Mesendoderm (in vitro differentiated cells): ENCODE data around the gene NFIC.
"Not testable (repeated sequence)": the region's sequence is repeated elsewhere in the genome, so short reads cannot be mapped to it uniquely, and the experiment has no call there.

Experiments
- DNase-seq: peaks from one replicate; pipeline ENCODE4 v3.0.0; 2013
- H2AK5ac ChIP-seq: 2 replicates; pipeline ENCODE4 v1.6.1; 2013; ENCODE audit warnings: low read length, inconsistent platforms
- H2BK120ac ChIP-seq: 2 replicates; pipeline ENCODE4 v1.6.1; 2013; ENCODE audit warnings: low read depth, mild to moderate bottlenecking, low read length, moderate library complexity, mixed read lengths
- H2BK15ac ChIP-seq: replicated peaks from 2 replicates; pipeline ENCODE4 v1.6.1; 2013; ENCODE audit warnings: low read depth, mild to moderate bottlenecking, moderate library complexity
- H2BK5ac ChIP-seq: 2 replicates; pipeline ENCODE4 v1.6.1; 2013; ENCODE audit warnings: low read length, inconsistent platforms
- H3K18ac ChIP-seq: 2 replicates; pipeline ENCODE4 v1.6.1; 2013; ENCODE audit warnings: mild to moderate bottlenecking, low read length, mixed read lengths
- H3K23ac ChIP-seq: one replicate; pipeline ENCODE4 v1.6.1; 2013; ENCODE audit warnings: low read length
- H3K27ac ChIP-seq: 2 replicates; pipeline ENCODE4 v1.5.1; 2013; ENCODE audit warnings: low read depth, mild to moderate bottlenecking, inconsistent platforms, low read length, moderate library complexity
- H3K27me3 ChIP-seq: 2 replicates; pipeline ENCODE4 v1.6.1; 2013; ENCODE audit warnings: low read length, control low read depth, mild to moderate bottlenecking, inconsistent platforms; ENCODE audit not compliant: insufficient read depth, poor library complexity
- H3K36me3 ChIP-seq: 2 replicates; pipeline ENCODE4 v1.6.1; 2013; ENCODE audit warnings: low read length, inconsistent platforms; ENCODE audit not compliant: control insufficient read depth, insufficient read depth
- H3K4ac ChIP-seq: one replicate; pipeline ENCODE4 v1.6.1; 2013; ENCODE audit warnings: low read depth, mild to moderate bottlenecking, low read length, moderate library complexity
- H3K4me1 ChIP-seq: 2 replicates; pipeline ENCODE4 v1.6.1; 2013; ENCODE audit warnings: low read depth, low read length, inconsistent platforms; ENCODE audit not compliant: control insufficient read depth
- H3K4me2 ChIP-seq: 2 replicates; pipeline ENCODE4 v1.6.1; 2013; ENCODE audit warnings: low read length
- H3K4me3 ChIP-seq: 2 replicates; pipeline ENCODE4 v1.5.1; 2013; ENCODE audit warnings: mild to moderate bottlenecking, low read length
- H3K56ac ChIP-seq: one replicate; pipeline ENCODE4 v1.6.1; 2013; ENCODE audit warnings: low read length
- H3K79me1 ChIP-seq: 2 replicates; pipeline ENCODE4 v1.6.1; 2013; ENCODE audit warnings: low read length, inconsistent platforms
- H3K79me2 ChIP-seq: 2 replicates; pipeline ENCODE4 v1.6.1; 2013; ENCODE audit warnings: mild to moderate bottlenecking, low read length; ENCODE audit not compliant: control insufficient read depth, insufficient read depth
- H3K9ac ChIP-seq: 2 replicates; pipeline ENCODE4 v1.6.1; 2013; ENCODE audit warnings: low read length, inconsistent platforms
- H4K5ac ChIP-seq: one replicate; pipeline ENCODE4 v1.6.1; 2013; ENCODE audit warnings: low read length
- H4K8ac ChIP-seq: one replicate; pipeline ENCODE4 v1.6.1; 2013; ENCODE audit warnings: low read depth, mild to moderate bottlenecking, control low read depth, low read length, moderate library complexity
- WGBS: extraction: QIAGEN DNeasy Blood & Tissue Kit; methylation state at CpG from one replicate; pipeline ENCODE4 v1.1.7; 2013; ENCODE audit warnings: low lambda C conversion rate, missing lambda C conversion rate; ENCODE audit not compliant: insufficient coverage; ENCODE audit errors: extremely low coverage; 5-methylcytosine and 5-hydroxymethylcytosine counted together

Gene NFIC

DNA sequence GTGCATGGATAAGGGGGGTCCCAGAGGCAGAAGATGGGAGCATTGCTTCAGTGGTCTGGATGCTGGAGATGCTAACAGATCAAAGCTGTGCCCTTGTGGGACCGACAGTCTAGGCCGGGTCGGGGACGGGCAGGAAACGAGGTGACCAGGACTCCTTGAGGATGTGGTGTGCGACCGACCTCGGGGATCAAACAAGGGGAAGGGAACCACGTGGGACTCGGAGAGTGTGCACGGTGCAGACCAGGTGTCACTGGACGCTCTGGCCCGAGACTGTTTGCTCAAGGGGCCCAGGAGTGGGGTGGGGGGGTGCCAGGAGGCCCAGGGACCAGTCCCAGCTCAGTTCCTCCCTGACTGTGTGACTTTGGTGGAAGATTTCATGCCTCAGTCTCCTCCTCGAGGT, 6.0 kb downstream of the NFIC start:
- Histone ChIP-seq H3K4me1 (no peaks in the 10 kb centered on the region), H2BK120ac (no peak overlapping the region), H3K4me3 (no peak overlapping the region), H3K23ac (no peak overlapping the region), H3K27me3 (peaks cover 47% of the 10 kb centered on the region), H3K56ac (no peak overlapping the region), H3K79me2 (no peaks in the 10 kb centered on the region), H3K79me1 (no peaks in the 10 kb centered on the region), H4K5ac (no peak overlapping the region), H4K8ac (no peak overlapping the region), H2BK15ac (no peak overlapping the region), H3K4me2 (no peak overlapping the region), H2BK5ac (no peak overlapping the region), H3K27ac (no peak overlapping the region), H3K9ac (no peak overlapping the region), H3K18ac (no peak overlapping the region), H3K36me3 (no peaks in the 10 kb centered on the region), H3K4ac (no peak overlapping the region), H2AK5ac (no peak overlapping the region)
- WGBS, result no CpG with 5 or more reads among the region's 14 CpGs
- DNase-seq, result no peak

DNA sequence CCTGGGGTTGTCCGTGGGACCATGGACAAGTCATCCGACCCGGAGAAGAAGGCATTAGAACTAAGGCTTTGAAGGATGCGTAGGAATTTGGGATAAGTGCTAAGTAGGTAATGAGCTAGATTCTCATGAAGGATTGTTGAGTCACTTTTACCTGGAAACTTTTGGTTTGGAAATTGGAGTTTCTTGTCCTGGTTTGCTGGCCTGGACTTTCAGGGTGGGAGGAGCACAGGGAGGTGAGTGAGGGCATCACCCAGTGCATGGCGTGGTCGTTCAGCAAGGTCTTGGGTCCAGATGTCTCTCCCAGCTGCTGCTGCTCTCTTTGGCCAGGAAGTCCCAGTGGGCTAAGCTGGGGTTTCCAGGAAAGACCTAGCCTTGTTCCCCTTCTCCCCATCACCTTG, 7.6 kb downstream of the NFIC start:
- H3K9ac ChIP-seq, result no peak overlapping the region
- no peak overlapping the region for H2BK5ac ChIP-seq
- no peaks in the 10 kb centered on the region for H3K79me1 ChIP-seq
- H3K4me1 ChIP-seq, result no peaks in the 10 kb centered on the region
- no peak overlapping the region for H3K56ac ChIP-seq
- no peak overlapping the region for H4K5ac ChIP-seq
- H2BK15ac ChIP-seq, result no peak overlapping the region
- H2AK5ac ChIP-seq, result no peak overlapping the region
- peaks cover 31% of the 10 kb centered on the region for H3K27me3 ChIP-seq
- H3K27ac ChIP-seq, result no peak overlapping the region
- H3K4ac ChIP-seq, result no peak overlapping the region
- H3K4me3 ChIP-seq, result no peak overlapping the region
- H4K8ac ChIP-seq, result no peak overlapping the region
- no peak overlapping the region for H3K4me2 ChIP-seq
- no peak overlapping the region for H3K18ac ChIP-seq
- no peak overlapping the region for H3K23ac ChIP-seq
- no peak overlapping the region for H2BK120ac ChIP-seq
- no CpG with 5 or more reads among the region's 6 CpGs for WGBS
- H3K36me3 ChIP-seq, result no peaks in the 10 kb centered on the region
- DNase-seq, result no peak
- no peaks in the 10 kb centered on the region for H3K79me2 ChIP-seq

DNA sequence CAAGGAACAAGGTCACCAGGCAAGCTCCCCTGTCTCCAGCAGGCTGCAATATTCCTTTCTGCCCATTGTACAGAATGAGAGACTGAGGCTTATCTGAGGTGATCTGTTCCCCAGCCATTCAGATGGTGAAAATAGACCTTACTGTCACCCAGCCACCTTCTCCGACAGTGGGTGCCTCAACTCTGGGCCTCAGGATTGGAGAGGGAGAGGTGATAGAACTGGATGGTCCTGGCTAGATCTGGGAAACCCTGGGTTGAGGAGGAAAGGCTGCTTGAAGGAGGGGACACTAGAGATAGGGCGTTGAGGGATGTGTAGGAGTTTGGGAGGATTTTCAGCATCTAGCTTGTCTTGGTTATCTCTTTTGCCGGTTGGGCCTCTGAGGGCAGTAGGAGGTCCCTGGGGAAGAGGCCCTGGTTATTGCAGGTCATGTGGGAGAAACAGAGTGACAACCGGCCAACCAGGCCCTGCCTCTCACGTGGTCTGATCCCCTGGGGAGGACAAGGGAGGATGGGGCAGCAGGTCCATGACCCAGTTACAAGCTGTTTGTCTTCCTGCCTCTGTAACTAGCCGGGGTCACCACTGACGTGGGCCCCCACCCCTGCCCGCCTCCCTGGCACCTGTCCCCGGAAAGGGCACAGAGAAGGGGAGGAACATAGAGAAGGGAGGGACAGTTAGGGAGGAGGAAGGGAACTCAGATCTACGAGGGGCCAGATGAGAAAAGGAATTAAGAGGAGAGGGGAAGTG, 8.2 kb downstream of the NFIC start:
- H3K36me3 ChIP-seq, result no peaks in the 10 kb centered on the region
- H2BK15ac ChIP-seq, result no peak overlapping the region
- no peak overlapping the region for H3K18ac ChIP-seq
- H4K8ac ChIP-seq, result no peak overlapping the region
- H3K4me1 ChIP-seq, result no peaks in the 10 kb centered on the region
- H3K27ac ChIP-seq, result no peak overlapping the region
- no peak overlapping the region for H3K4me3 ChIP-seq
- no peak overlapping the region for H4K5ac ChIP-seq
- H2AK5ac ChIP-seq, result no peak overlapping the region
- H3K23ac ChIP-seq, result no peak overlapping the region
- no peak overlapping the region for H3K9ac ChIP-seq
- WGBS, result no CpG with 5 or more reads among the region's 10 CpGs
- H3K56ac ChIP-seq, result no peak overlapping the region
- no peaks in the 10 kb centered on the region for H3K79me1 ChIP-seq
- no peak overlapping the region for H3K4ac ChIP-seq
- H3K4me2 ChIP-seq, result no peak overlapping the region
- H2BK120ac ChIP-seq, result no peak overlapping the region
- no peaks in the 10 kb centered on the region for H3K79me2 ChIP-seq
- peaks cover 25% of the 10 kb centered on the region for H3K27me3 ChIP-seq
- DNase-seq, result no peak
- no peak overlapping the region for H2BK5ac ChIP-seq

DNA sequence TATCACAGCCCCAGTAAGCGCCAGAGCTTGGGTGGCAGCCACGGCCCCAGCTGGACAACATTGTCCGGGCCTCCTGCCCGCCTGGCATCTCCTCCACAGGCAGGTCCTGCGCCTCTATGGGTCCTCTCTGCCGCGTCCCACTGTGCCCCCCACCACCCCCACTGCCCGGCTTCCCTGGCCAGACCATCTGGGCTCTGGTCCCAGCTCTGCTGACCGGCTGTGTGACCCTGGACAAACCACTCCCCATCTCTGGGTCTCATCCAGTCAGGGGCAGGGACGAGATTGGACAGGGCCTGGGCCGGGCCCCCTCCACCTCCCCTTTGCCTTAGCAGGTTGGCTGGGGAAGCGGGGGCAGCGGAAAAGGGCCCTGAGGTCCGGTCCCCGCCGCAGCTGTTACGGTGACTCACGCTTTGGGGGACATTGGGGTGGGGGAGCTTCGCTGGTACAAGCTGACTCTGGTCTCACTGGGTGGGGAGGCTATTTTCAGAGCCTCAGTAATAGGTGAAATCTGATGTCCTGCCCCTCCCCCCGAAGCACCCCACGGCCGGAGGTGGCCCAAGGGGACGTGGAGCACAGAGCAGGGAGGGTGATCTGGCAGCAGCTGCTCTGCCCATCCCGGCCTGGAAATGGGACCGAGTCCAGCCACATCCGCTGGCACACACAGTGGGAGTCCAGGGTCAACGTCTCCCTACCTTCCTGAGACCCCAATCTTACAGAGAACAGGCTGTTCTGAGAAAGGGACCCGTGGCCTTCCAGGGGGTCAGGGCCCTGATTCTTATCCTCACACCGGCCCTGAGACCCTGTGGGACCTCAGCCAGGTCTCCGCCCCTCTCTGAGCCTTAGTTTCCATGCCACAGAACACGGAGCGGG, 9.1 kb downstream of the NFIC start:
- H3K4ac ChIP-seq, result no peak overlapping the region
- peaks cover 17% of the 10 kb centered on the region for H3K27me3 ChIP-seq
- no peaks in the 10 kb centered on the region for H3K4me1 ChIP-seq
- H3K9ac ChIP-seq, result no peak overlapping the region
- H2BK5ac ChIP-seq, result no peak overlapping the region
- H3K23ac ChIP-seq, result no peak overlapping the region
- no peak overlapping the region for H3K56ac ChIP-seq
- no peaks in the 10 kb centered on the region for H3K79me1 ChIP-seq
- H2AK5ac ChIP-seq, result no peak overlapping the region
- WGBS, result no CpG with 5 or more reads among the region's 32 CpGs
- no peak overlapping the region for H4K5ac ChIP-seq
- no peak overlapping the region for H3K4me3 ChIP-seq
- no peak overlapping the region for H4K8ac ChIP-seq
- no peak for DNase-seq
- no peaks in the 10 kb centered on the region for H3K36me3 ChIP-seq
- no peak overlapping the region for H3K18ac ChIP-seq
- H3K79me2 ChIP-seq, result no peaks in the 10 kb centered on the region
- no peak overlapping the region for H3K27ac ChIP-seq
- H2BK15ac ChIP-seq, result no peak overlapping the region
- no peak overlapping the region for H2BK120ac ChIP-seq
- H3K4me2 ChIP-seq, result no peak overlapping the region

DNA sequence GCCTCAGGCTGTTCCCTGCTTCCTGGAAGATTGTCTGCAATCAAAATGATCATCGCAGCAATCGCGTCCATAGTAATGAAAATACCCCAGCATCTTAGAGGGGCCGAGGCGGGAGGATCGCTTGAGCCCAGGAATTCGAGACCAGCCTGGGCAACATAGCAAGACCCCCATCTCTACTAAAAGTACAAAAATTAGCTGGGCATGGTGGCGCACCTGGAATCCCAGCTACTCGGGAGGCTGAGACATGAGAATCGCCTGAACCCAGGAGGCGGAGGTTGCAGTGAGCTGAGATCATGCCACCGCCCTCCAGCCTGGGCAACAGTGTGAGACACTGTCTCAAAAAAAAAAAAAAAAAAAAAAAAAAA, 9.7 kb downstream of the NFIC start:
- WGBS, result no CpG with 5 or more reads among the region's 12 CpGs
- H3K4me1 ChIP-seq, H3K79me2 ChIP-seq, H3K9ac ChIP-seq, H2BK15ac ChIP-seq, H2BK5ac ChIP-seq, H3K4ac ChIP-seq, H3K23ac ChIP-seq, H4K8ac ChIP-seq, H2AK5ac ChIP-seq, H2BK120ac ChIP-seq, H3K36me3 ChIP-seq, DNase-seq, H4K5ac ChIP-seq, H3K4me2 ChIP-seq, H3K56ac ChIP-seq, H3K27ac ChIP-seq, H3K4me3 ChIP-seq, H3K79me1 ChIP-seq, H3K18ac ChIP-seq: not testable (repeated sequence)
- peaks cover 11% of the 10 kb centered on the region for H3K27me3 ChIP-seq
